Activated CD8-positive, alpha-beta memory T cell treated with anti-CD3 and anti-CD28 coated beads for 4 hours (primary cell): Measurements from ENCODE around the gene PDE4D.

Source experiments
- DNase-seq, 2 donors: peaks; one replicate each; pipeline ENCODE4 v3.0.0-alpha.2; 2020; ENCODE audit warnings: low read depth in 2 of 2

The PDE4D gene

GRCh38 chr5:58932057-58932612 lies 961.4 kb downstream of the PDE4D start:
- DNase-seq = no peak

- DNase-seq = no peak
These were observed 963.0 kb downstream of the PDE4D start for GRCh38 chr5:58930520-58930919.

GRCh38 chr5:58929726-58930125 lies 963.8 kb downstream of the PDE4D start:
- DNase-seq = no peak

GRCh38 chr5:58927938-58928337 lies 965.6 kb downstream of the PDE4D start:
- DNase-seq = no peak

- DNase-seq = no peak
These were observed 966.3 kb downstream of the PDE4D start for GRCh38 chr5:58927181-58927580.

GRCh38 chr5:58926541-58926935 lies 967.0 kb downstream of the PDE4D start:
- no peak for DNase-seq

GRCh38 chr5:58925627-58926540 lies 967.6 kb downstream of the PDE4D start:
- no peak for DNase-seq

GRCh38 chr5:58924306-58924705 lies 969.2 kb downstream of the PDE4D start:
- no peak for DNase-seq

GRCh38 chr5:58923355-58923754 lies 970.2 kb downstream of the PDE4D start:
- no peak for DNase-seq

GRCh38 chr5:58922461-58923171 lies 970.9 kb downstream of the PDE4D start:
- DNase-seq = no peak

- DNase-seq = no peak
These were observed 972.4 kb downstream of the PDE4D start for GRCh38 chr5:58921159-58921558.

GRCh38 chr5:58919833-58920232 lies 973.7 kb downstream of the PDE4D start:
- DNase-seq = no peak
